Frontal cortex (tissue), 1 donor: ENCODE data around the gene GPRIN3. TPM values are rescaled to one million over a fixed set of nuclear protein-coding genes. Genes with fewer than 3 reads are reported as not detected.

Source experiments
- total RNA-seq: library from RNA; depleted of rRNA; stranded (reverse); fragments of >200 nt; gene quantifications from one replicate; pipeline ENCODE4 v1.2.3, GENCODE V29; 2014

Gene GPRIN3
- total RNA-seq, 1 donor from 2014 or later: 34.2 TPM

Other genes starting within 250 kb of the GPRIN3 start
- gene TIGD2, start 196.3 kb downstream of the GPRIN3 start, total RNA-seq: 12.2 TPM